Activated CD8-positive, alpha-beta memory T cell treated with anti-CD3 and anti-CD28 coated beads for 24 hours (primary cell): ENCODE measurements around the gene SCMH1.

Source experiments
- DNase-seq: peaks from one replicate; pipeline ENCODE4 v3.0.0-alpha.2; 2020

SCMH1 gene

DNA sequence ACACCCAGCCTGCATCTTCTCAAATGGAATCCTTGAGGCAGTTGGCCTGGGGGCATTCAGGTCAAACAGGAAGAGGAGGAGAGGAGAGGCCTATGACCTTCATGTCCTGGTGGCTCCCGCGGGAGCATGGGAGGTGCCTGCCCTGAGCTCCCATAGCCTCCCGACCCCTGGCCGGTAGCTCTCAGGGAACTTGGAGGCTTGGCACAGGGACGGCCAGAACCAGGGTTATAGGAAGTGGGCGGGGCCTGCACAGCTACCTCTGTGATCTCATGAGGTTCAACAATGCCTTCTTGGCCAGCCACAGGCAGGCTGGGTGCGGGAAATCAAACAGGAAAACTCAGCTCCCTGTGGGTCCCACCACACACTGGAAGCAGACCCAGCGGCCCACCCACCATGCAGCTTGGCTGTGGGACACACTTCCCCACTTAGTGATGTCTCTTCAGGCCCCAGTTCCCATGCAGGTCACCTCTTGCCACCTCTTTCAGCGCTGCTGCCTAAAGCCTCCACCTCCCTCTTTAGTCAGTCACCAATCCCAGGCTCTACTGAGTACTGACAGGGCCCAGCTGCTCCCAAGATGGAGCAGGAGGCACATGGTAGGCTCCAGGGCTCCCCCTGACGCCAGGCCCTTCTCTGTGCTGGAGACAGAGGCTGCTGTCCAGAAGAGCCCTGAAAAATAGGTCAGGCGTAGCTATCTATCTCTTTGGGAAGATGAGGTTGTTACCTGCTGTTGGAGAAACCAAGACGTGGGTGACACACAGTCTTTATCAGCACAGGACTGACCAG is 220.4 kb downstream of the SCMH1 start, which contains the start of gene SLFNL1:
Gene SLFNL1 (minus strand): TSS at position 200 of the 783 bp plus-strand sequence. CDS start 1,065 bp downstream, outside the sequence.
- no peak for DNase-seq

DNA sequence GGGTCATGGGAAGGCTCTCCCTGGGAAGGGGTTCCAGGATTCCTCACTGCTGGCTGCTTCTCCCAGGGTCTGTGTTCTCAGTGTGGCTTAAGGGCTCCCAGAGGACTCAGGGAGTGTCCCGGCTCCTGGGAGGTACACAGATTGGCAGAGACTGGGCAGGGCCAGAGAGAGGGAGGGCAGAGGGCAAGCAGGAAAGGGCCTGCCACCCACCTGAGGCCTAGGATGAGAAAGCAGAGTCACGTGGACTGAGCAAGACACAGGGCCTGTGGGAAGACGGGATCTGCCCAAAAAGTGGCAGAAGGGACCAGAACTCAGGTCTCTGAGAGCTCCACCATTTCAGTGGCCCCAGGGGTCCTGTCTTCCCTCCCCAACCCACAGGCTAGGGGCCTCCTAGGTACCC is 221.5 kb downstream of the SCMH1 start:
- no peak for DNase-seq

DNA sequence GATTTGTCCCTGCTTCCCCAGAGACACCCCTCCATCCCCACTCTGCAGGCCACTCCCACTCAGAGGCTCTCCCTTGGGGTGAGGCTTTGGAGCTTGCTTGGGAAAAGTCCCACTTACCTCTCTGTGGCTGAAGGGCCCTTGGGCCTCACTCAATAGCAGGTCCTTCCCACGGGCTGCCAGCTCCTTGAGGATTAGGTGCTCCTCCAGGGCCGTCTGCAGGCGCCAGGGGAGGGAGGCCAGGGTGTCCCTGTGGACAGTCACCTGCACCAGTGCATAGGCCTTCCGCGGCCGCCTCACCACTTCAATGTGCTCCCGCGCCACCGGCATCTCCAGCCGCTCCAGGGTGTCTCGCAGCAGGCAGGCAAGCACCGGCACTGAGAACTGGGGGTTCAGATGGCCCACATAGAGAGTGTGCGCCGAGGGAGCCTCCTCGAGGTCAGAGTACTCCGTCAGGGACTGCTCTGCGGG is 222.0 kb downstream of the SCMH1 start:
- no peak for DNase-seq

DNA sequence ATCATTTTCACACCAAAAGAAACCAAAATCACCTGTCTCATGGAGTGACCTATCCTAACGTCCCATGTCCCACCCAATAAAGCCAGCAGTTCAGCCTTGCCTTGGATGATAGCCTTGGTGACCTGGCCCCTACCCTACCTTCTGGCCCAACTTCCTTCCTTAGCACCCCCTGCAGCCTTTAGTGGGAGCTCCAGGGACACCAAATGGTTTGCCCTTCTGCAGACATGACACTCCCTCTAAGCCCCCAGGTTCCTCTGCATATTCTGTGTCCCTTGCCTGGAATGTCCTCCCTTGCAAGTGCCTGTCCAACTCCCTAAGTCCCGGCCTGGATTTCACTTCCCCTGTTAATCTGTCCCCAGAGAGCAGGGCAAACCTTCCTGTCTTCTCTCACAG is 222.8 kb downstream of the SCMH1 start:
- no peak for DNase-seq

DNA sequence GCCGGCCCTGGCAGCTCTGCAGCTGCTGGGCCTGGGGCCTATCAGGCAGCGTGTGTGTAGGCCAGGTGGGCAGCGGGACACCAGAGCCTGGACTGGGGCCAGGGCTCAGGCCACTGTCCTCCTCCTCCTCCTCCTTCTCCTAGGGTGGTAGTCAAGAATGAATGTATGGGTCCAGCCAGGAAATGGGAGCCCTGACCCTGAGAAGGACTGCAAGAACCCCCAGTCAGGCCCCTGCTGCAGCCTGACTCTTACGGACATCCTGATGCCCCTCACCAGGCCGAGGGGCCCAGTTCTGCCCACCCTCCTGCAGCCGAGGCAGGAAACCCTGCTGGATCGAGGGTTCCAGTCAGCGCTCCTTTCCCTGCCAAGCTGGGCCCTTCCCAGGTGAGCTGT is 224.1 kb downstream of the SCMH1 start:
- no peak for DNase-seq

DNA sequence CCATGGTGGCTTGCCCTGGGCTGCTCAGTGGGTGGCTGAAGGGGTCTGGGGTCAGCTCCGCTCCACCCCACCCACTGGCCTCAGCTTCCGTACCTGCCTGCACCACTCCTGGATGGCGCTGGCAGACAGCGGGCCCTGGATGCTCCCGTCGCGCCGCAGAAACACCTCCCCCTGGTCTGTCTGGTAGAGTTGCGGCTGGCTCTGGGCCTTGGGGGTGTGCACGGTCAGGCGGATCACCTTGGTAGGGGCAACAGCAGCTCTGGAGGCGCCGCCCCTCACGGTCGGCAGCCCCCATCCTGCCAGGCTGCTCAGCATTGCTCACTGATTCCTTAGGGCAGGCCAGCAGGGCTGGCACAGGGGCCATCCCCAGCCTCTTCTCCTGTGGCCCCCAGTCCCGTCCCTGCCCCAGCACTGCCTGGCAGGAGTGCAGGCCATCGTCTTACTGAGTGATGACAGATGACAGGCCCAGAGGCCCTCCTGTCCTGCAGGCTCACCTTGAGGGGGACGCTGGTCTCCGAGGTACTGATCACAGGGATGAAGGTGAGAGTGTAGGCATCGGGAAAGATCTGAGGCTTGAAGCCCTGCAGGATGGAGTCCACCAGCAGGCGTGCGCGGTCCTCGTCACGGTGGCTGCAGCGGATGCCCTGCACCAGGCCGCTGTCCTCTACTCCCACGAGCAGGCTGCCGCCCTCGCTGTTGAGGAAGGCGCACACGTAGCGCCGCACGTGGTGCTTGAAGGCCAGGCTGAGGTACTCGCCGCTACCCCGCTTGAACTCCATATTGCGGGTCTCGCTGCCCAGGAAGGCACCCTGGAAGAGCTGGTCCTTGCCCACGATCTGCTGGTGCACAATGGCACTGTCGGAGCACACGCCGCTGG is 224.7 kb downstream of the SCMH1 start:
- DNase-seq: no peak

DNA sequence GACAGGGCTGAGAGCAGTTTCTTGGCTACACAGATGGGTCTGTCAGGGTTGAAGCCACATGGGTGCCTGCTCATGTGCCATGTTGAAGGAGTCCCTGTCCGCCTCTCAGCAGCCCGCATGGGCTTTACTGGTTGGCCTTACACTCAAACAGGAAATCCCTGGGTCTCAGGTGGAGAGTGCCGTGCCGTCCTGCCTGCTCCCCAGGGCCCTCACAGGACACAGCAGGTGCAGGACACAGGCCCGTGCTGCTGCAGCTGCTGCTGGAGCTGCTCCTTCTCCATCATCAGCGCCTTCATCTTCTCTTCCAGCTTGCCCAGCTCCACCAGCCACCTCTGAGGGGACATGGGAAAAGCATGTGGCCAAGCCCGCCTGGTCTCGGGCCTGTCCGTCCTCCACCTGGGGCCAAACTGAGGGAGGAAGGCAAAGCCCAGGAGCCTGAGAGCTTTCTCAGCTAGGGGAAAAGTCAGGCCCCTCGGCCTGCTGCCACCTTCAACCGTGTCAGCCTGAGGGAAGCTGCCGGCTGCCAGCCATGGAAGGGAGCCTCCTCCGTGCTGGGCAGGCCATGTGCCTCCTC is 226.1 kb downstream of the SCMH1 start:
- DNase-seq: no peak

DNA sequence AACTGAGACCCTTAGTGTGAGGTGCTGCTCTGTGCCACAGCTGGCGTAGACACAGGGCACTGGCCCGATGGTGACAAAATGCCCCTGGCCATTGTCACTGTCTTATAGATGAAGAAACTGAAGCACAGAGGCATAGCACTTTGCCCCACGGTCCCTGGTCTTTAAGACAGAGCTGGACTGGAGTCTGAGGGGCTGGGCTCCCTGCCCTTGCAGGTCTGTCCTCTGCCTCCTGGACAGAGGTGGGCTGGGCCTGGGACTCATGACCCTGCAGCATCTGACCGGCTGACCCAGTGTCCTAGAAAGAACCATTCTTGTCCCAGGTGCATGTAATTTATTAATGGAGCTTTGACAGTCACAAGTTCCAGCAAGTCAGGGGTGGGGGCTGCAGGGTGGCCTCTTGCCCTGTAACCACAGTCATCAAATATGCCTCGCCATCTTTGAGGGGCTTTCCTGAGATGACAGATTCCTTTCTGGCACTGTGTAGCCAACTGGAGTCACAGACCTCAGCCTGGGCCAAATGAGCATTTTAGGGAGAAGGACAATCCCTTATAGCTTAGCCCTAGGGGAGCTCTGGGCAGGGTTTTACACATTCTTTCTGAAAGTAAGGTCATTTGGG is 226.7 kb downstream of the SCMH1 start:
- DNase-seq: no peak

DNA sequence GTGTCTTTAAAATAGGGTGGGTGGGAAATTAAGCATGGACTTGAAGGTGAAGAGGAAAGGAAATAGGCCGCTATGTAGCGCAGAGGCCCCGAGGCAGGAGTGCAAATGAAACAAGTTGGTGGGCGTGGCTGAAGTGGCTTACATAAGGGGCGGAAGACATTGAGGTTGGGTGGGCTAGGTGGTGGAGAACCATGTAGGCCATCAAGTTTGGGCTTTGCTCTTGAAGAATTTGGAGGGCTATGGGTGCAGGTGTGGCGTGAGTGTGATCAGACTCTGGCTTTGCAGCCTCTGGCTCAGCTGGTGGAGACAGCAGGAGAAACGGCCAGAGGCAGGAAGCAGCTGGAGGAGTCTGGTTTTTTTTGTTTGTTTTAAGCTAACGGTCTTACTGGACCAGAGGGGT is 227.2 kb downstream of the SCMH1 start:
- DNase-seq: no peak

DNA sequence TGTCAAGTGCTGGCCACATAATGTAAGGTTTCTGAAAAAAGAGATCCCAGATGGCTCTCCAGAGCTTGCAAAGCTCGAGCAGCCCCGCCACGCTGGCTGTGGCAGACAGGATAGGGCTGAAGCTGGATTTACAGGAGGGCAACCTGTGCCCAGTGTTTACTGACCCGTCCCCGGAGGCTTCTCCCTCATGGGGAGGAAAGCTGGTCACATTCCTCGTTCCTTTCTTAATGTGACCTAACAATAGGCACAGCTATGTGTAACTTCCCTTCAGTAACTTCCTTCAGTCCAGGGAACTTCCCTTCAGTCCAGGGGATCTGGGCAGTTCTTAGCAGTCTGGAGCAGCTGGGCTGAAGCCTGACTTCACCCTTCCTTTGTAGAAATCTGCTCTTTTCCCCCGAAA is 228.3 kb downstream of the SCMH1 start:
- DNase-seq: no peak

DNA sequence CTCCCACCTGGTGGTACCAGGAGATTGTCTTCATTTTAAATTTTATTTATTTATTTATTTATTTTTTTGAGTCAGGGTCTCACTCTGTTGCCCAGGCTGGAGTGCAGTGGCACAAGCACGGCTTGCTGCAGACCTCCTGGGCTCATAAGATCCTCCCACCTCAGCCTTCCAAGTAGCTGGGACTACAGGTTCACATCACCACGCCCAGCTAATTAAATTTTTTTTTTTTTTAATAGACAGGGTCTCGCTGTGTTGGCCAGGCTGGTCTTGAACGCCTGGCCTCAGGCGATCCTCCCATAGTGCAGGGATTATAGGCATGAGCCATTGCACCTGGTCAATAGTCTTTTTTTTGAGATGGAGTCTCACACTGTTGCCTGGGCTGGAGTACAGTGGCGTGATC is 229.1 kb downstream of the SCMH1 start:
- DNase-seq: no peak

DNA sequence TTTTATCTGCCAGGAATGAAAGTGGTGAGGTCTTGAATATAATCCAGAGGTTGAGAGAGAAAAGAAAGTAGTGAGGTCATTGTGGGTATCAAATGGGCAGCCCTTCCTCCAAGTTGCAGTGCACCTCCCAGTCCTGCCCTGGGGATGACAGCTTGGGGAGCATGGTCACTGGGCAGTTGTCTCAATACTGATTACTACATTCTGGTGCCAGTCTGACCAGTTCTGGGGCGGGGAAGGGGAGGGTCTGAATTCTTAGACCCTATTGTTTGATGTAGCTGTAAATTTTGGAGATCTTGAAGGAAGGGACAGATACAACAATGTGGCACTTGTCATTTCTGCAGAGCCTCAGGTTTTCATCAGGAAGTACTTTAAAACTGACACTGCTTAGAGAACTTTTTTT is 231.8 kb downstream of the SCMH1 start:
- DNase-seq: no peak

DNA sequence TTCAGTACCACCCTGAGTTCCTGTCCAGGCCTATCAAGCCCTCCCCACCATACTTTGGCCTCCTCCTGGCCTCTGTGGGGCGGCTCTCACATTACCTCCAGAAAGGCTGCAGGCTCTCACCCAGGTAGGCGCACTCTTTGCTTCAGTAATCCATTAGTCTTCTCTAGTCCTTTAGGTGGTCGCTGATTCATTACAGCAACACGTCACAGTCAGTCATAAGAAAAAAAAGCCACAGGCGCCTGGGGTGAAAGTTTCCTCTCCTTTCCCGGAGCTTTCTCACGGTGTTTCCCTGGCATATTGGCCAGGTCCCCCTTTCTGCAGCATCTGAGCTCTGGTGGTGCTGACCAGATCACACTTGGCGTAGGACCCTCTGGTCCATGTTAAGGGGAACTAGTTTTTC is 232.6 kb downstream of the SCMH1 start:
- DNase-seq: no peak

DNA sequence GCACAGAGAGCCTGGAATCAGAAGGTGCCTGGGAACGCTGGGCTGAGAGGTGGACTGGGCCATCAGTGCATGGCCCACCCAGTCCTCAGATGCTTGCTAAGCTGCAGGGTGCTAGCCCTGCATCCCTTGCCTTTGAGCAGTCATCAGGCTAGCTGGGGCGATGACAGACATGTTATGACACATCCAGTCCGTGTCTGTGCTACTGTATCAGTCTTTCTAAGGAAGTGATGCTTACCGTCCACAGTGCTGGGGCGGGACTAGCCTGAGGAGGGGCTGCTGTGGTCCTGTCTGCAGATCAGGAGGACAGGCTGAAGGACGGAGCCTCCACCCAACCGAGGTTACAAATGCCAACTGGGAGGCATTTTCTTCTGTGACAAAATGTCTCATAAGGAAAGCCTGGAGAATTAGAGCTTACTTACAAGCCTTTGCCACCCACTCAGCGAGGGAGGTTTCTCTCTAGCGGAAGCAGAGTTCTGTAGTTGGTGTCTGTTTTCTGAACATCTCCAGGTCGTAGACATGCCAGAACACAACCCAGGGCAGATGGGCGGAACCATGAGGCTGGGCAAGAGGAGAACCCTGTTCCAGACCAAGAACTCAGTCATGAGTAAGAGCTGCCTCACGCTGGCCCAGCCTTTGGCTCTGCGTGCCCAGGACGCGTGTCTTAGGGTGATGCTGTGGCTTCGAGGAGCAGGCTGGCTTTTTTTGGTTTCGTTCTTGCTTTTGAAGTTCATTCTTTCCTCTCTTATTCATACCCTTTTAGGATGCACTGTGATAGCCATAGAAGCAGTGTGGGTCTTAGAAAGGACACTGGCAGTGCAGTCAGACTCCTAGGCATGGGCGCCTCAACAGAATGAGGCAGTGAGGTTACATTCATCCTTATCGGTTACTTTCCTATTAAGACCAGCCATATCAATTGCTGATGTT is 234.9 kb downstream of the SCMH1 start:
- DNase-seq: no peak

DNA sequence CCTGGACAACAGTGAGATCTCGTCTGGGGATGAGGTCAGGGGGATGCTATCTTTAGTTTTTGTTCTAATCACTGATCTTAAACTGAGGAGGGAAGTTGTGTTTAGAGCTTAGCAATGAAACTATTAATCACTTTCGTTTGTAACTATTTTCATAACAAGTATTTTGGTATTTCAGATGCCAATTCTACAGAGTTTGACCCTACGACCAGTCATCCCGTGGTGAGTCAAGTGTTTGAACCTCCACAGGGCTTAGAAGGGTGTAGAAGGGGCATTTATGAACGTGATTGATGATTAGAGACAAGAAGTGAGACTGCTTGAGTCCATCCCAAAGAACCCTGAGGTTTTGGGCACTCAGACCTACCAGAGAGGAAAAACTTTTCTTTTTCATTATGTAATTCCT is 236.2 kb downstream of the SCMH1 start:
- DNase-seq: no peak

DNA sequence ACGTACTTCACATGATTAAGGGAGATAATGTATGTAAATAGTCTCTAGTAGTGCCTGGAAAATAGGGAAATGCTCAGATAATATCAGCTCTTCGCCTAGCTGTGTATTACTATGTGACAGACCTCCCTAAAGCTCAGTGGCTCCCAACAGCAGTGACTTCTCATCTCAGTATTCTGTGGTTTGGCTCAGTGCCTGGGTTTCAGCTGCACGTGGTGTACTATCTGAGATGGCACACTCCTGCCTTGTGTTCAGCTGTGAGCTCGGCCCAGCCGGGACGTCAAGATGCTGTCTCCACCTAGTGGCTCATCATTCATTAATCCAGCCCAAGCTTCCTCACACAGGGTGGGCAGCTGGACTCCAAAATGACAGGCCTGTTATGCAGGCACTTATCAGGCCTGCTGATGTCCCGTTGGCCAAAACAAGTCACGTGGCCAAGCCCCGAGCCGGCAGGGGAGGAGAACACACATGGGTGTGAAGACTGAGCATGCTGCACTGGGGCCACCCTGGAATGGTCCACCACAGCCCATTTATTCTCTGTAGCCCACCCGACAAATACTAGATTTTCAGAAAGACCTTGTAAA is 238.4 kb downstream of the SCMH1 start:
- DNase-seq: peak; percentile 88

DNA sequence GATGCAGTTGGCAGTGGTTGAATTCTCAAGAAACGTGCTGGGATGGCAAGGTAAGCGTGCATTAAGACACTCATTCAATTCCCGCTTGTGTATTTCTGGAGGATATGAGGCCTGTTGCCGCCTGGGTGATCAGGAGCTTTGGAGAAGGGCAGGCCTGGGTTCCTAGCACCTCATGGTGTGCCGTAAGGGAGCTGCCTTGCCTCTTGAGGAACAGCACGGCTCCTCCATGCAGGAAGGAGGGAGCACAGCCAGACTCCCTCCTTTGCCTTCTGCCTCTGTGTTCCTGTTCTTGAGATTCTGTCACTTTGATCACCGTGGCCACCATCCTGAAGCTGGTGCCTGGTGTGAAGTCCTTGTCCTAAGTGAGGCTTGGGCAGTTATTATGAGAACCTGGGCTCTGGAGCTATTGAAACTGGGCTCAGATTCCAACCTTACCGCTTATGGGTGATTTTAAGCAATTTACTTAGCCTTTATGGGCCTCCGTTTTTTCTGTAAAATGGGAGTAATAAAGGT is 238.9 kb downstream of the SCMH1 start:
- DNase-seq: no peak

DNA sequence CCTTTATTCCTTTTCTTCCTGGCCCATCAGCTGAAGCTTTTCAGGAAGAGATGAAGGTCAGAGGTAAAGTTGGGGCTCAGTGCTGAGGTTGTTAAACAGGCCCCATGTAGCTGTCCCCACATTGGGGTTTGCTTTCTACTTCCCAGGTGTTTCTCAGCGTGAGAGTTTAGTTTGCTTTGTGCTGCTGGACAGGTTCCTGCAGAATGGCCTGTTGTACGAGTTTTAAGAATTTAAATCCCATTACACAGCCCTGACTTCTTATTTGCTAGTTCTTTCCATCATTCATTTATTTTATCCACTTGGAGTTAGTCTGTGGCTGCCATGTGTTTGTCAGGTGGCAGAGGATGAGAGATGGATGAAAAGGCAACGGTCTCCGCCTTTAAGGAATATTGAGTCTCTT is 243.4 kb downstream of the SCMH1 start:
- DNase-seq: no peak

DNA sequence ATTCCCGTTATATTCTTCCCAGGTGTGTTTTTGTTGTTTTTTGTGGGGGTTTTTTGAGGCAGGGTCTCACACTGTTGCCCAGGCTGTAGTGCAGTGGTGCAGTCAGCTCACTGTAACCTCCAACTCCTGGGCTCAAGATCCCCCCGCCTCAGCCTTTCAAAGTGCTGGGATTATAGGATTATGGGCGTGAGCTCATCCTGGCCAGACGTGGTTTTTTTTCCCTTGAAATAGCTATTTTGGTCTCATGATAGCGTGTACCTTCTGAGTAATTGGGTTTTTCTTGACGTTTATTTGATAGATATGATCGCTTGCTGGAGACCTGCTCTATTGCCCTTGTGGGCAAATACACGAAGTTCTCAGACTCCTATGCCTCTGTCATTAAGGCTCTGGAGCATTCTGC is 245.0 kb downstream of the SCMH1 start:
- no peak for DNase-seq

DNA sequence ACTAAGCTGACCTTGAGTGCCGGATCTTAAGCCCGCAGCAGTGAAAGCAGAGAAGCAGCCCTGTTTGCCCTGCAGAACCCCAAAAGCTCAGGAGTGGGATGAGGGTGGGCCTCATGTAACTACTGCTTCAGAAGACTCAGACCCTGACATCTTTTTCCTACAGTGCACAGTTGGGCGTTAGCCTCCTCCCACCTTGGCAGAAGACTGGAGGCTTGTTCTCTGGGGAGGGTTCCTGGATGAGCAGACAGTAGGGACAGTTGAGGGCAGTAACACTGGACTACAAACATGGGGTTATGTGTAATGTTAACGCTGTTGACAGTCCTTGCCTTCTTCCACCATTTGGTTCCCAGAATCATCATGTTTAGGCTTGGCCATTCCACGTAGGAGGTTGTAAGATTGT is 253.0 kb downstream of the SCMH1 start:
- DNase-seq: no peak

DNA sequence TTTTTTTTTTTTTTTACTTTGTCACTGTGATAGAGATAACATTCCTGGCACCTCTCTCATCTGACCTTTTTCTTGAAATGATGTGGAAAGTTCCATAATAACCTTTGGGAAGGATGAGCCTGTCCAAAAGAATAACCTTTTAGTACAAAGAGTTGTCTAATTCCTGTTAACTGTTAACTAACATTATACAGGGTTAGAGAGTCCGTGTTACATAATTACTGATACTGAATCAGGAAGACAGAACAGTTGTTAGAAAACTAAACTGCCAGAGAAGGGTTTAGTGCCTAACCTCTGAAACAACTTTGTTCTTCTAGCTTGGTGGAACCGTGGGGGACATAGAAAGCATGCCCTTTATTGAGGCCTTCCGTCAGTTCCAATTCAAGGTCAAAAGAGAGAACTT is 253.8 kb downstream of the SCMH1 start:
- DNase-seq: no peak
